NCI-H2107 treated with DMSO at 0.1 percent for 48 hours (cell line): Measurements from ENCODE around the gene TFB2M.

ENCODE experiments used
- DNase-seq: peaks from one replicate; lab custom pipeline; 2025; ENCODE audit not compliant: unreplicated experiment; lab: John Stamatoyannopoulos, UW

The TFB2M gene

DNA sequence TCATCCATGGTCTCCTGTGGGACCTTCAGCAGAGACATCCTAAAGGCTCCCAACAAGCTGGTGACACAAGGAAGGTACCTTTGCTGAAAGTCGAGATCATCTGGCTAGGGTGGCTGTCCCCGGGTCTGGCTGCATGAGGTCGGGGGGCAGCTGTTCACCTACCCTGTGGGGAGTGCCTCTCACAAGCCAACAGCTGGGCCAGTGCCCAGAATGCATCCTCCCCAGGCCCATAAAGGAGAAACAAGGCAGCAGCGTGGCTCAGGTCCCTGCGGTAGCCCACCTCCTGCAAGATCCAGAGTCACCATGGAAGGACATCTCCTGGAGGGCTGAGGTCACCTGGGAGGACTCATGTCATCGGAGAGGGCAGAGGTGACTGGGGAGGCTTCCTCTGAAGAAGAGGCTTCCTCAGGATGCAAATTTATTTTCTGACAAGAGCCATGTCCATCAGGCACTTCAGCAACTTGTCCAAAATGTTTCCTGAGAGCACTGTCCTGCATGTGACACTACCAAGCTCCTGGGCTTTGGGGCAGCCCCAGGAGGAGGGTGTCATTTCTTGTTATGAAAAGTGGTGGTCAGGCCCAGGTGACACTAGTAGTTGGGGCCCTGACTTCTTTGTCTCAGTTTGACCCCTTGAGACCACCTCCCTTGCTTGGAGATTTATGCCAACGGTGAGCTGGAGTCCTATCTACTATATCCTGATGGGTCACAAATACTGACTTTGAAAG lies 52.3 kb downstream of the TFB2M start:
- no peak for DNase-seq

DNA sequence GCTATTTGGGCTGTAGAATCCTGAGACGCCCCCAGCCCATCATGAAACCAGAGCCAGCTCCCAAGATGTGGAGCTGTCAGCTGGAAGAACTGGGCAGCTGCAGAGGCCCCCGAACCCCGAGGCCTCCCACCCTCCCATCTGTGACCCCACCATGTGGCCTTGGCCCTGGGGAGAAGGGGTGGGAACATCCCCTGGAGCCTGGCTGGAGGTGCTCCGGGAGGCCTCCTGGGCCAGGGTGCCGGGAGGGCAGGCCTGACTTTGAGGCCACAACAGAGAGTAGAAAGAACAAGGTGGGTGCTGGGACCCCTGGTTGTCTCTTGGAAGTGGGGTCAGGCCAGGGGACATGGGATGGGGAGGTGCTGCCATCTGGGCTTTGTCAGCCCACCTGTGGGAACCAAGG lies 53.0 kb downstream of the TFB2M start:
- DNase-seq: no peak

DNA sequence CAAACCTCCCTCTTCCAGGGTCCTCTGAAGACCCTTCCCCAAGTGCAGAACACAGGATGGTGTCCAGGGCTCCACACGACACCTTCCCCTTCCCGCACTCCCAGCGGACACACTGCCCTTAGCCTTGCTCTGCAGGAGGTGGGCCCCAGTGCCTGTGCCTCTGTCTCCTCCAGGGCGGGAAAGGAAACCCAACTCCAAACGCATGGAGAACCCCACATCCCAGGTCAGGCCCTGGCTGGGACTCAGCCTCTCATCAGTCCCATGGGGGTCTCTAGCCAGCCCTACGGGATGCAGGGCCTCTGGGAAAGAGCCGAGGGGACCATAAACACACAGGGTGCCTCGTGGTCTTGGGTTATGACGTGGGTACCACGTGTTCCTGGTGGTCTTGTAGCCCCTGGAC lies 53.4 kb downstream of the TFB2M start:
- no peak for DNase-seq

DNA sequence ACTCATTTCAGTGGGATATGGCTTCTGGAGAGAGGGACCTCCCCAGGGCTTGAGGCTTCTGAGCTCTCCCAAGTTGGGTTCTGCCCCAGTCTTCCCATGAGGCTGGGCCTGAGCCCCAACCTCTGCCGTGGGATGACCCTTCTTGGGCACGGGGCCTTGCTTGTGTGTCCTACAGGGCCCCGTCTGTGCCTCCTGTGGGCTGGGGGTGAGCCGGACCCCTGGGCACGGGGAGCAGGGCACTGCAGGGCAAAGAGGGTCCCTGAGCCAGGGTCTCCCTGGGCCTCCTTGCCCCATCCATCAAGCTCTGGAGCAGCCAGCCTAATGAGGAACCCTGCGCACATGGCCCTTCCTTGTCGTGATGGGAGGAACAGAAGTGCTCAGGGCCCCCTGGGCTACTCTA lies 53.8 kb downstream of the TFB2M start:
- no peak for DNase-seq

DNA sequence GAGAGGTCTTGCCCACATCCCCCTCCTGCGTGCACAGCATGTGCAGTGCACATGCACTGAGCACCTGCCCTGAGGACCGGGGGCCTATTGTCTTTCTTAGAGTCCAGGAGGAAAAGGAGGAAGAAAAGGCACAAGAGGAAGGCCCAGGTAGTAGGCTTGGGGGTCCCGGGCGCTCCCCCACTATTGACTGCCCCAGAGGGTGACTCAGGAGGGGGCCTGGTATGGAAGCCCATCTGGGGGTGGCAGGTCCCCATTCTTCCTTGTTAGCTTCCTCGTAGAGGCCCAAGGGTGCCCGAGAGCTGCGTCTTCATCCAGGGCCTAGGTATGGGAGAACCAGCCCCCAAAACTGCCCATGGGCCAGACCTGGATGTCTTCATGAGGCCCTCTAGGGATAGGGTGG lies 54.9 kb downstream of the TFB2M start:
- no peak for DNase-seq

DNA sequence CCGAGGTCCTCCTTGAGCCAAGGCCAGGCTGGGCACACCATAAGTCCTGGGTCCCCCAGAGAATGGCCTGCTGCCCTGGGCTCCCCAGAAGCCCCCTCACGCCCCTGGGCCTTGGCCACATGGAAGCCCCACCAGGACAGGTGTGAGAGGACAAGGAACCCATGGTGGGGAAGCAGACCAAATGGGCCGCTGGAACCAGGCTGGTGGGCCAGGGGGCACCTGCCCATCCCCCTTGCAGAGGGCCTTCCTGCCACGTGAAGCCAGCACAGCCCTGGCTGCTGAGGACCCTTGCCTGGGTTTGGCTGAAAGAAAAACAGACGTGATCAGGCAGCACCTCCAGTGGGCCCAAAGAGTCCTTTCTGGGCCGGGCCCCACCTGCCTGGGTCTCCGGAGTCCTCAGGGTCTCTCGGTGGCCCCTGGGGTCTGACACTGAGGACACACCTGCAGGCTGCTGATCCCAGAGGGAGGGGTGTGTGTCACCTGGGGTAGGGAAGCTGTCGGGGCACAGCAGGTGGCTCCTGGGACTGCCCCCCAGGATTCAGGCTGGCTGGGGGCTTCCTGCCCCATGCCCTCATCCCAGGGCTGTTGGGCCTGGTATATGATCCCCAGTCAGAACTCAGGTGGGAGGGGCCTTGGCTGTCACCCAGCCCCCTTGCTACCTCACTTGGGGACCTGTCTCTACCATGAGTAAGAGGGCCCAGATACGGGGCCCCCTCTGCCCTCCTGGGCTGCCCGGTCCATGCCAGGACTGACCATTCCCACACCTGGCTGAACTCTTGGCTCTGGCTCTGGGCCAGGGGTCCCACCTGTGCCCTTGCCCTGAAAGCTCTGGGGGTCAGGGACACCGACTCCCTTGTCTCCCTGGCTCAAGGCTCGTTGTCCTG lies 55.7 kb downstream of the TFB2M start:
- DNase-seq: no peak

DNA sequence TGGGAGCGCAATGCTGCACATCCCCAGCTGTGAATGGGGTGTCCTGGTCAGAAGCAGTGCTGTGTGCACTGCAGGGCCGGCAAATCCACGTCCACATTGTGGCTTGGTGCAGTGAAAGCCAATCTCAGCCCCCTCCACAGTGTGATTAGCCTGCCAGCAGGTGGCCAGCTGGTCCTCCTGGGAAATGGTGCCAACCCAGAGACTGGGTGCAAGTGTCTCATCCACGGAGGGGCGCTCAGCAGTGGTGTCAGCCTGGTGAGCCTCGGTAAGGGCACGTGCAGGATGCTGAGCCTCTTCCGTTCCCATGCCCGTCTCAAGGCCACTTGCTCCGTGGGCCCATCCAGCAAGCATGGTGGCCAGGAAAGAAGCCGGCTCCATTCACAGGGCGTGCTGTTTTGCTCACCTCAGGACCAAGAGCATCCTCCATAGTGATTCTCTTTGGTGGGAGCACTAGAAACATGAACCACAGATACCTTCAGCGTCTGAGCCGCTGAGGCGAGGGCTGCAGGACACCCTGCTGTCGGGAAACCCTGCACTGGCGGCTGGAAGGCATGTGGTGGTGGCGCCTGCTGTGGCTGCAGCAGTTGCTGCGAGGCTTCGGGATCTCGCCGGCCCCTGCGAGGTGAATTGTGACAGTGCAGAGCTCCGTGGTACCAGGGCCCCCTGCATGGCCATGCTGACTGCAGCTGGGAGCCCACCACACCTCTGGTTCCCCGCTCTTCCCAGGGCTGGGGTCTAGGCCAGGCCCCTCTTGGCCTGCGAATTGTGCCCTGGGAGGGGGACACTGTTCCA lies 57.0 kb downstream of the TFB2M start:
- DNase-seq: no peak

DNA sequence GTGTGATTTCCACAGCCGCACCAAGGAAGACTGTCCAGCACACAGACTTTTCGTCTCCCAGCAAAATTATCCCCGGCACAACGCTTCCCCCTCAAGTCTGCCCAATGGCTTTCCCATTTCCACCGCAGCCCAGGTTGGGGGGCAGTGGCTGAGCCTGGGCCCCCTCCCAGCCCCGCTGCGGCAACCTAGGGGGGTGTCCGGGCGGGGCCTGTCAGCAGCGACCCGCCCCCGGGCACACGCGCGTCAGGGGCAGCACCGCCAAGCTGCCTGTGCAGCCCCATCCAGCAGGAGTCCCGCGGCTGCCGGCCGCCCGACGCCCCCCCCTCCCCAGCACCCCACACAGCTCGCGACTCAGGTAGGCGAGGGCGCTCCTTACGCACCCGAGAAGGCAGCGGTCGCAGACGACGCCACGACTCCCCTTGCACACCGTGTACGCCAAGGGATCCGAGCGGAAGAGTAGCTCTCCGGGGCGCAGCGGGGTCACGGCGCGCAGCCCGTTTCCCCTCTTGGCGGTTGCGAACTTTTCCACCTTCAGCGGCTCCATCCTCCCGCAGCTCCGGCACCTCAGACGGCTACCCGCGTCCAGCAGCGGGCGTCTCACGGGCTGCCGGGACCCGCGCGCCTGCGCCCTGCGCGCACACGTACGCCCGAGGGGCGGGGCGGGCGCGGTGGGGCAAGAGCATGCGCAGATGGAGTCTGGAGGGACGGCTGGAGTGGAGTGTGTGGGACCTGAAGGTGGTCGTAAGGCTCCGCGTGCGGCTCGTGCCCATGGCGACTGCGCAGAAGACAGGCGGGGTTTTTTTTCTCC lies 59.2 kb downstream of the TFB2M start, which contains the start of gene SMYD3:
TSS of gene SMYD3 (minus strand) at position 606 of the 808 bp plus-strand sequence.
- DNase-seq: peak; percentile 65

DNA sequence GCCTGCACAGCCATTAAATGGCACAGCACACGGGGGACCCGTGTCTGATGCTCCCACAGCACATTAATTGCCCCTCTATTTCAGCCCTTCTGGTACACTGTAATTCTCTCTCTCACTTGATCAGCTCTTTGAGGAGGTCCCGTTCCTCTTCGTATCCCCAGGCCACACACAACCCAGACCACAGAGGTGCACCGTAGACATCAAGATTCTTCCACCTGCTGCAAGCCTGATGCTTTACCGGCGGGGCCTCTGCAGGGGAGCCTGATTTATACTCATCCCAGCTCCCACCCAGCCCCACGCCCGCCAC lies 59.7 kb downstream of the TFB2M start:
- no peak for DNase-seq

DNA sequence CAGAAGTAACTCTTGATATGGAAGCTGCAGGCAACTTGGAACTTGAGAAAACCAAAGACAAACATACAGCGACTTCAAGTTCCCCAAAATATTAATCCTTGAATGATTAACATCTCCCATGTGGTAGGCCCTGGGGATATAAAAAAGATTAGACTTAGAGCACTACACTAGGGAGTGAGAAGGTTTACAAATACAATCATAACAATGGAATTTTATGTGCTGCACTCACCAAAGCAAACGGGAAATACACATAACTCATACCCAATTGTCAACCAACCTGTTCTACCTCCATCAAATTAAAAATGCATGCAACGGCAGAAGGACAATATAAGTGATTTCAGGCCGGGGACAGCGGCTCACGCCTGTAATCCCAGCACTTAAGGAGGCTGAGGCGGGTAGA lies 62.7 kb downstream of the TFB2M start:
- no peak for DNase-seq

DNA sequence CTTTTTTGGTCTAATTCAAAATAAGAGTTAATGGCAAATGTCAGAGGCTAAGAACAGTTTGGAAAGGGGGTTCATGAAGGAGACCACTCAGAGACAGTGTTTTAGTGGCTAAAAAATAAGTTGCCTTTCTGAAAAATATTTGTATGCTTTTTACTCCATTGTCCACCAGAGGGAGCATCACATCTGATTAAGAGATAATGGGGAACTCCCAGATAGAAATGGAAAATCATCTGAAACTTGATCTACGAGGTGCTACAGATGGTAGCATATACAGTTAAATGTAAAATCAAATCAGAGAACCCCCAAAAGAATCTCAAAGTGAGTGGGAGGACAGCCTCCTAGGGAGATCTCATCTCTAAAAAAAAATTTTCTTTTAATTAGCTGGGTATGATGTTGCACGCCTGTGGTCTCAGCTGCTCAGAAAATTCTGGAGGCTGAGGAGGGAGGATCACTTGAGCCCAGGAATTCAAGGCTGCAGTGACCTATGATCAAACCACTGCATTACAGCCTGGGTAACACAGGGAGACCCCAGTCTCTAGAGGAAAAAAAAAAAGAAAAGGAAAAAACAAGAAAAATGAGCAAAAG lies 68.6 kb downstream of the TFB2M start:
- peak; percentile 78 for DNase-seq

DNA sequence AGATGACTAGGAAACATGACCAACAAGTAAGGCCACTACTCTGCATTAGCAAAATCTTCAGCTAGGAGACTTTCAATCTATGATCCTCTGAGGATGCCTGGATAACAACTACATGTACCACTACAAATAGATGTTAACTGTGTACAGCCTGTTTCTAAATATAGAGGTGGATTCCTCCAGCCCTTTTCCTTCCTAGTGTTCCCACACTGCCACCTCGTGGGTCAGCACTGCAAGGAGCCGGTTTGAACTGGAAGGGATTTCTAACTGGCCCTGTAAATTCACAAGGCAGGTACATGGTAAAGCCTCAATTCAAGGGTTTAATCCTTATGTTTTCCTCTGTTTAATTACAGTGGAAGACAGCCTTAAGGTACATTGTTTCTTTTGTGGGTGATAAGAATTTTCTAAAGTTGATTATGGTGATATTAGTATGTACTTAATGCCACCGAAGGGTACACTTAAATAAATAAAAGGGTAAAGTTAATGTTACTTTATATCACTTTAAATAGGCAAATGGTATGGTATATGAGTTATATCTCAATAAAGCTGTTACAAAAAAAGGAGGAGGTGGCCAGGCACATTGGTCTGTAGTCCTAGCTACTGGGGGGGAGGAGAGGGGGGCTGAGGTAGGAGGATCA lies 73.3 kb downstream of the TFB2M start:
- DNase-seq: peak; percentile 86

DNA sequence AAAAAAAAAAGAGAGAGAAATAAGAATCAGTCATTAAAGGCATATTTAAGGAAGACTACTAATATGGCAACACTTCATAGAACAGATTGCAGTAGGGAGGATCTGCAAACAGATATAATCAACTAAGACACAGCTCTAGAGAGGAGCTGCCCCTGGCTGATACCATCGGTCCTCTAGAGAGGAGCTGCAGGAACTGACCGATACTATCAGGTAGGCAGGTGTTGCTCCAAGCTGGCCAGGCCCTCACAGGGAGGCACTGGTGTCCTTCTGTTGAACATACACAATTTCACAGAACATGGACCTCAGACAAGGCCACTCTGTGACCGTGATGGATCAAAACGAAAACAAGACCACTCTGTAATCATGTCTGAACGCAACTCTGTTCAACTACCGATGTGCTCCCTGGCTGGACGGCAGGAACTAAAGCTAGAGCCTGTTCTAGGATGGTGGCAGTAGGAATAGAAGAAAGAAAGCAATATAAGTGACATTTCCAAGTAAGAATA lies 74.5 kb downstream of the TFB2M start:
- no peak for DNase-seq
